K562 (cell line): ENCODE measurements around the gene DNAH8. TPM values are rescaled to one million over a fixed set of nuclear protein-coding genes. Genes with fewer than 3 reads are reported as not detected.
A peak's percentile ranks its signal among the peaks of the same experiment; 100 is the strongest.

Experiments used
- ARID2 ChIP-seq: fragments of 450-650 bp; IDR thresholded peaks from 2 replicates; pipeline ENCODE4 v1.6.1; 2017; ENCODE audit warnings: antibody characterized with exemption, mild to moderate bottlenecking
- ASH1L ChIP-seq: fragments of 450-650 bp; IDR thresholded peaks from 2 replicates; pipeline ENCODE4 v1.6.1; 2018; ENCODE audit warnings: borderline replicate concordance, mild to moderate bottlenecking, low read depth; ENCODE audit not compliant: partially characterized antibody
- BRF1 ChIP-seq: IDR thresholded peaks from 3 replicates; pipeline ENCODE4 v1.6.1; 2011; ENCODE audit warnings: borderline replicate concordance, mild to moderate bottlenecking; ENCODE audit not compliant: insufficient read length; ENCODE audit errors: extremely low read depth
- CBX2 ChIP-seq: fragments of 200-600 bp; sonication (generic); IDR thresholded peaks from one replicate; pipeline ENCODE4 v1.6.1; 2012; ENCODE audit warnings: mild to moderate bottlenecking, low read length, inconsistent platforms; ENCODE audit not compliant: insufficient read depth, poor library complexity, severe bottlenecking
- DPF2 ChIP-seq: fragments of 450-650 bp; IDR thresholded peaks from 2 replicates; pipeline ENCODE4 v1.6.1; 2016
- E2F3 ChIP-seq: fragments of 250-450 bp; sonication (Bioruptor Pico); IDR thresholded peaks from 2 replicates; pipeline ENCODE4 v1.4.0; 2020; ENCODE audit warnings: mild to moderate bottlenecking
- KHSRP ChIP-seq: fragments of 450-650 bp; IDR thresholded peaks from 2 replicates; pipeline ENCODE4 v1.6.1; 2017
- MTF1 ChIP-seq: fragments of 250-450 bp; sonication (Bioruptor Pico); IDR thresholded peaks from 2 replicates; pipeline ENCODE4 v1.9.0; 2021; ENCODE audit warnings: moderate library complexity, mild to moderate bottlenecking, inconsistent platforms, borderline replicate concordance
- RBBP5 ChIP-seq: fragments of 200-600 bp; sonication (generic); IDR thresholded peaks from 2 replicates; pipeline ENCODE4 v1.6.1; 2012; ENCODE audit warnings: borderline replicate concordance, mild to moderate bottlenecking, low read length, control low read depth, inconsistent platforms; ENCODE audit not compliant: insufficient read depth, poor library complexity, severe bottlenecking
- SMARCA4 ChIP-seq: fragments of 450-650 bp; IDR thresholded peaks from 2 replicates; pipeline ENCODE4 v1.6.1; 2016
- TAL1 ChIP-seq: fragments of 450-650 bp; IDR thresholded peaks from 2 replicates; pipeline ENCODE4 v1.6.1; 2016; ENCODE audit warnings: mild to moderate bottlenecking
- TCF3 ChIP-seq: sonication (generic); formaldehyde crosslinking; IDR thresholded peaks from 2 replicates; pipeline ENCODE4 v1.4.0; 2020; ENCODE audit warnings: mild to moderate bottlenecking, missing genetic modification reagents
- TRIM24 ChIP-seq, 2 experiments: fragments of 450-650 bp; IDR thresholded peaks; 2 replicates each; pipeline ENCODE4 v1.6.1; 2016
- ZKSCAN3 ChIP-seq: fragments of 250-450 bp; sonication (Bioruptor Pico); IDR thresholded peaks from 2 replicates; pipeline ENCODE4 v1.4.0; 2020
- ZNF232 ChIP-seq: sonication (generic); formaldehyde crosslinking; IDR thresholded peaks from 2 replicates; pipeline ENCODE4 v1.8.0; 2022; ENCODE audit warnings: mild to moderate bottlenecking, missing genetic modification reagents
- ZNF551 ChIP-seq: fragments of 250-450 bp; sonication (Bioruptor Pico); IDR thresholded peaks from 2 replicates; pipeline ENCODE4 v1.5.0; 2021; ENCODE audit warnings: mild to moderate bottlenecking, moderate library complexity
- ZNF696 ChIP-seq: fragments of 250-450 bp; sonication (Bioruptor Pico); conservative IDR thresholded peaks from 2 replicates; pipeline ENCODE4 v1.4.0; 2020; ENCODE audit warnings: mild to moderate bottlenecking, moderate library complexity
- polyA plus RNA-seq, 8 experiments: library from polyadenylated mRNA; depleted of rRNA in 4 of 8; stranded (reverse) in 5 of 8; unstranded in 3 of 8; fragments of >200 nt; fragmentation: Nextera tagmentation in 2 of 8; fragmentation: Illumina TruSeq in 1 of 8; extraction: Ambion mirVana in 2 of 8; extraction: Trizol in 1 of 8; gene quantifications; 2 replicates each; pipeline versions ENCODE4 v1.2.1 to v1.2.3, GENCODE V29; 2011 to 2014; ENCODE audit warnings: inconsistent platforms in 1 of 8, missing spikeins in 1 of 8
- total RNA-seq, 7 experiments: library from RNA; depleted of rRNA in 6 of 7; stranded (reverse); fragments of >200 nt in 6 of 7; fragmentation: Illumina TruSeq in 2 of 7; extraction: Trizol in 2 of 7; gene quantifications; 2 replicates each; pipeline versions ENCODE4 v1.2.1 to v1.2.3, GENCODE V29; 2011 to 2021; ENCODE audit warnings: low replicate concordance in 1 of 7
- TF ChIP-seq, protein P1 (sequence below): sonication (generic); formaldehyde crosslinking; IDR thresholded peaks from 2 replicates; pipeline ENCODE4 v1.8.1; 2023; ENCODE audit warnings: mild to moderate bottlenecking, missing genetic modification reagents
- TF ChIP-seq, protein P2 (sequence below): fragments of 450-650 bp; formaldehyde crosslinking; IDR thresholded peaks from 2 replicates; pipeline ENCODE4 v1.4.0; 2022; ENCODE audit warnings: mild to moderate bottlenecking, moderate library complexity

The DNAH8 gene
- total and polyA plus RNA-seq, 9 of the 15 experiments (the other 6 are each of a cell fraction or from before 2014, with no cell fraction given), result 1.2 to 4.2 (median 2.9) TPM

DNA sequence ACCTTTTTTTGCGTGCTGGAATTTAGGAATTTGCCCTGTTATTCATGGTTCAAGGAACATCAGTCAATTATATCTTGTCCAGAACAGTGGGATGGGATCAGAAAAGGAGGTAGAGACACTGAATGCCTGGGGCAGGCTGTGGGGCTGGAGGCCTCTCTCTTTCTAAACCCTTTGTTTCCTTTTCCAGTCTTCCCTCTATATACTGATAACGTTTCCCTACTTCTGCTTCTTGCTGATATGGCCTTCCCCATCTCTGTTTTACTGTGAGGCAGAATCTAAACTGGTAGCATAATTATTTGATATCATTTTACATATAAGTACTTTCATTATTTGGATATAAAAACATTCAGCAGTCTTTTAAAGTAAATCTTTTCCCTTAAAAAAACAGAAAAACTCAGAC is 67.5 kb downstream of the DNAH8 start (continued):
- TF ChIP-seq ZKSCAN3 (CRISPR knock-in tag) (no peak), RBBP5 (no peak), KHSRP (no peak), MTF1 (no peak), CBX2 (no peak), ZNF551 (CRISPR knock-in tag) (no peak), TCF3 (CRISPR knock-in tag) (peak; percentile 77), ZNF232 (CRISPR knock-in tag) (no peak), ZNF696 (CRISPR knock-in tag) (no peak), SMARCA4 (peak; percentile 68; the same call in 1 of the 2 replicates), TRIM24 (IDR thresholded peaks at IDR 0.05) (0 out of 4 replicates have a peak, but pooled peaks of 1 of the 2 experiments have one; percentile 30), DPF2 (peak; percentile 60), E2F3 (CRISPR knock-in tag) (no peak), ARID2 (no peak), ASH1L (no peak), BRF1 (no peak), TAL1 (peak; percentile 83)
- TF ChIP-seq, protein P1, sequence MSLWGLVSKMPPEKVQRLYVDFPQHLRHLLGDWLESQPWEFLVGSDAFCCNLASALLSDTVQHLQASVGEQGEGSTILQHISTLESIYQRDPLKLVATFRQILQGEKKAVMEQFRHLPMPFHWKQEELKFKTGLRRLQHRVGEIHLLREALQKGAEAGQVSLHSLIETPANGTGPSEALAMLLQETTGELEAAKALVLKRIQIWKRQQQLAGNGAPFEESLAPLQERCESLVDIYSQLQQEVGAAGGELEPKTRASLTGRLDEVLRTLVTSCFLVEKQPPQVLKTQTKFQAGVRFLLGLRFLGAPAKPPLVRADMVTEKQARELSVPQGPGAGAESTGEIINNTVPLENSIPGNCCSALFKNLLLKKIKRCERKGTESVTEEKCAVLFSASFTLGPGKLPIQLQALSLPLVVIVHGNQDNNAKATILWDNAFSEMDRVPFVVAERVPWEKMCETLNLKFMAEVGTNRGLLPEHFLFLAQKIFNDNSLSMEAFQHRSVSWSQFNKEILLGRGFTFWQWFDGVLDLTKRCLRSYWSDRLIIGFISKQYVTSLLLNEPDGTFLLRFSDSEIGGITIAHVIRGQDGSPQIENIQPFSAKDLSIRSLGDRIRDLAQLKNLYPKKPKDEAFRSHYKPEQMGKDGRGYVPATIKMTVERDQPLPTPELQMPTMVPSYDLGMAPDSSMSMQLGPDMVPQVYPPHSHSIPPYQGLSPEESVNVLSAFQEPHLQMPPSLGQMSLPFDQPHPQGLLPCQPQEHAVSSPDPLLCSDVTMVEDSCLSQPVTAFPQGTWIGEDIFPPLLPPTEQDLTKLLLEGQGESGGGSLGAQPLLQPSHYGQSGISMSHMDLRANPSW, result no peak
- TF ChIP-seq, protein P2, sequence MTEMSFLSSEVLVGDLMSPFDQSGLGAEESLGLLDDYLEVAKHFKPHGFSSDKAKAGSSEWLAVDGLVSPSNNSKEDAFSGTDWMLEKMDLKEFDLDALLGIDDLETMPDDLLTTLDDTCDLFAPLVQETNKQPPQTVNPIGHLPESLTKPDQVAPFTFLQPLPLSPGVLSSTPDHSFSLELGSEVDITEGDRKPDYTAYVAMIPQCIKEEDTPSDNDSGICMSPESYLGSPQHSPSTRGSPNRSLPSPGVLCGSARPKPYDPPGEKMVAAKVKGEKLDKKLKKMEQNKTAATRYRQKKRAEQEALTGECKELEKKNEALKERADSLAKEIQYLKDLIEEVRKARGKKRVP (CRISPR knock-in tag), result no peak
